ENCODE results near the gene FEN1.

DNA sequence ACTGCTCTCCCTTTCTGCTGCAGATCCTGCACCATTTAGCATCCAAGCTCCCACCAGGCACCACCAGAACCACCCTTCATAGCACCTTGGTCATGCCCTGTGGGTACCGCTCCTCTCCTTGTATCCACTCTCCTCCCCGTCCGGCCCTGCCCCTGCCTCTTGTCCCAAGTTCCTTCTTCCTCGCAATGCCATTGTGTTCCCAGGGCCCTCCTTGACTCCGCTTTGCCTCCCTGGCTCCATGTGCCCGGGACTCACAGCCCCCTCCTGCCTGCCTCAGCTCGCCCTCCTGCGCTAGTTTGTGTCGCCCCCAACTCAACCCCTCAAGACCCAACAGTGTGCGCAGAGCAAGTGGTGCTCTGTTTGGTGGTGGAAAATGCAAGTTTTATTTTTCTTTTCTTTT, 46.2 kb downstream of the FEN1 start:
- TF ChIP-seq, protein P1, sequence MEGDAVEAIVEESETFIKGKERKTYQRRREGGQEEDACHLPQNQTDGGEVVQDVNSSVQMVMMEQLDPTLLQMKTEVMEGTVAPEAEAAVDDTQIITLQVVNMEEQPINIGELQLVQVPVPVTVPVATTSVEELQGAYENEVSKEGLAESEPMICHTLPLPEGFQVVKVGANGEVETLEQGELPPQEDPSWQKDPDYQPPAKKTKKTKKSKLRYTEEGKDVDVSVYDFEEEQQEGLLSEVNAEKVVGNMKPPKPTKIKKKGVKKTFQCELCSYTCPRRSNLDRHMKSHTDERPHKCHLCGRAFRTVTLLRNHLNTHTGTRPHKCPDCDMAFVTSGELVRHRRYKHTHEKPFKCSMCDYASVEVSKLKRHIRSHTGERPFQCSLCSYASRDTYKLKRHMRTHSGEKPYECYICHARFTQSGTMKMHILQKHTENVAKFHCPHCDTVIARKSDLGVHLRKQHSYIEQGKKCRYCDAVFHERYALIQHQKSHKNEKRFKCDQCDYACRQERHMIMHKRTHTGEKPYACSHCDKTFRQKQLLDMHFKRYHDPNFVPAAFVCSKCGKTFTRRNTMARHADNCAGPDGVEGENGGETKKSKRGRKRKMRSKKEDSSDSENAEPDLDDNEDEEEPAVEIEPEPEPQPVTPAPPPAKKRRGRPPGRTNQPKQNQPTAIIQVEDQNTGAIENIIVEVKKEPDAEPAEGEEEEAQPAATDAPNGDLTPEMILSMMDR (IDR thresholded peaks at IDR 0.05 in 2 of 3, conservative IDR thresholded peaks at IDR 0.05 in 1 of 3; ENCODE audit: borderline replicate concordance in 1 of 3, insufficient read depth in 1 of 3, low read depth in 2 of 3, low read length in 2 of 3): no peak
- TF ChIP-seq, protein P2, sequence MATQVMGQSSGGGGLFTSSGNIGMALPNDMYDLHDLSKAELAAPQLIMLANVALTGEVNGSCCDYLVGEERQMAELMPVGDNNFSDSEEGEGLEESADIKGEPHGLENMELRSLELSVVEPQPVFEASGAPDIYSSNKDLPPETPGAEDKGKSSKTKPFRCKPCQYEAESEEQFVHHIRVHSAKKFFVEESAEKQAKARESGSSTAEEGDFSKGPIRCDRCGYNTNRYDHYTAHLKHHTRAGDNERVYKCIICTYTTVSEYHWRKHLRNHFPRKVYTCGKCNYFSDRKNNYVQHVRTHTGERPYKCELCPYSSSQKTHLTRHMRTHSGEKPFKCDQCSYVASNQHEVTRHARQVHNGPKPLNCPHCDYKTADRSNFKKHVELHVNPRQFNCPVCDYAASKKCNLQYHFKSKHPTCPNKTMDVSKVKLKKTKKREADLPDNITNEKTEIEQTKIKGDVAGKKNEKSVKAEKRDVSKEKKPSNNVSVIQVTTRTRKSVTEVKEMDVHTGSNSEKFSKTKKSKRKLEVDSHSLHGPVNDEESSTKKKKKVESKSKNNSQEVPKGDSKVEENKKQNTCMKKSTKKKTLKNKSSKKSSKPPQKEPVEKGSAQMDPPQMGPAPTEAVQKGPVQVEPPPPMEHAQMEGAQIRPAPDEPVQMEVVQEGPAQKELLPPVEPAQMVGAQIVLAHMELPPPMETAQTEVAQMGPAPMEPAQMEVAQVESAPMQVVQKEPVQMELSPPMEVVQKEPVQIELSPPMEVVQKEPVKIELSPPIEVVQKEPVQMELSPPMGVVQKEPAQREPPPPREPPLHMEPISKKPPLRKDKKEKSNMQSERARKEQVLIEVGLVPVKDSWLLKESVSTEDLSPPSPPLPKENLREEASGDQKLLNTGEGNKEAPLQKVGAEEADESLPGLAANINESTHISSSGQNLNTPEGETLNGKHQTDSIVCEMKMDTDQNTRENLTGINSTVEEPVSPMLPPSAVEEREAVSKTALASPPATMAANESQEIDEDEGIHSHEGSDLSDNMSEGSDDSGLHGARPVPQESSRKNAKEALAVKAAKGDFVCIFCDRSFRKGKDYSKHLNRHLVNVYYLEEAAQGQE (IDR thresholded peaks at IDR 0.05; ENCODE audit: low read depth): no peak
- no peak for TF ChIP-seq RAD21 (IDR thresholded peaks at IDR 0.05; ENCODE audit: low read depth)
- TF ChIP-seq POLR2A (IDR thresholded peaks at IDR 0.05; ENCODE audit: borderline replicate concordance, extremely low read depth, insufficient read depth, insufficient read length): no peak
- TF ChIP-seq, protein P3, sequence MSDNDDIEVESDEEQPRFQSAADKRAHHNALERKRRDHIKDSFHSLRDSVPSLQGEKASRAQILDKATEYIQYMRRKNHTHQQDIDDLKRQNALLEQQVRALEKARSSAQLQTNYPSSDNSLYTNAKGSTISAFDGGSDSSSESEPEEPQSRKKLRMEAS (IDR thresholded peaks at IDR 0.05): no peak

All from HCT116 (cell line).